Activated CD8-positive, alpha-beta memory T cell treated with anti-CD3 and anti-CD28 coated beads for 4 hours (primary cell): Measurements from ENCODE around the gene OLFML2A.
"Not testable (repeated sequence)": the region's sequence is repeated elsewhere in the genome, so short reads cannot be mapped to it uniquely, and the experiment has no call there.

Experiments used
- DNase-seq, 2 donors: peaks; one replicate each; pipeline ENCODE4 v3.0.0-alpha.2; 2020; ENCODE audit warnings: low read depth in 2 of 2

OLFML2A gene

DNA sequence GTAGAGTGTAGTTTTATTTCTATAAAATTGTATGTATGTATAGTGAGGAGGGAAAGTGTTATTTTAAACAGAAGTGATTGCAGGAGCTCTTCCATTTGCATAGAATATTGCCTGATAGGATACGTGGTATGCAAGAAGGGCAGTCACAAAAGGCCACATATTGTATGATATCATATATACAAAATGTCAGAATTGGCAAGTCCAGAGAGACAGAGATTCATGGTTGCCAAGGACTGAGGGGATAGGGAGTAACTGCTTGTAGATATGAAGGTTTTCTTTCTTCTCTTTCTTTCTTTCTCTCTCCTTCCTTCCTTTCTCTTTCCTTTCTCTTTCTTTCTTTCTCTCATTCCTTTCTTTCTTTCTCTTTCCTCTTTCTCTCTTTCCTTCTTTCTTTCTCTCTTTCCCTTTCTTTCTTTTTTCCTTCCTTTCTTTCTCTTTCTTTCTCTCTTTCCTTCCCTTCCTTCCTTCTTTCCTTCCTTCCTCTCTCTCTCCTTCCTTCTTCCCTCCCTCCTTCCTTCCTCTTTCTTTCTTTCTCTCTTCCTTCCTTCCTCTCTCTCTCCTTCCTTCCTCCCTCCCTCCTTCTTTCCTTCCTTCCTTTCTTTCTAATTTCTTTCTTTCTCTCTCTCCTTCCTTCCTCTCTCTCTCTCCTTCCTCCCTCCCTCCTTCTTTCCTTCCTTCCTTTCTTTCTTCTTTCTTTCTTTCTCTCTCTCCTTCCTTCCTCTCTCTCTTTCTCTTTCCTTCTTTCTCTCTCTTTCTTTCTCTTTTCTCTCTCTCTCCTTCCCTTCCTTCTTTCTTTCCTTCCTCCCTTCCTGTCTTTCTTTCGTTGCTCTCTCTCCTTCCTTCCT, 51.8 kb downstream of the OLFML2A start:
- no peak for DNase-seq

DNA sequence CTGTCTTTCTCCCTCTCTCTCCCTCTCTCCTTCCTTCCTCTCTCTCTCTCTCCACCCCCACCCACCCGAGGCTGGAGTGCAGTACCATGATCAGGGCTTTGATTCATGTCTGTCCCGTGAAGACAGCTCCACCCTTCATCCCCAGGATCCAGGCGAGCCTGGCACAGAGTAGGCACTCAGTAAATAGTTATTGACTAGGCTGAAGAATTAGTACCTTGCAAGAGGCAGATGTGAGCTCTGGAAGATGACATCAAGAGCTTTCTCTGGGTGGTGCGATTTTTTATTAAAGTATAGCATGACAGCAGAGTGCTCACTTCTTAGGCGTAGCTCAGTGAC, 52.4 kb downstream of the OLFML2A start:
- no peak for DNase-seq

DNA sequence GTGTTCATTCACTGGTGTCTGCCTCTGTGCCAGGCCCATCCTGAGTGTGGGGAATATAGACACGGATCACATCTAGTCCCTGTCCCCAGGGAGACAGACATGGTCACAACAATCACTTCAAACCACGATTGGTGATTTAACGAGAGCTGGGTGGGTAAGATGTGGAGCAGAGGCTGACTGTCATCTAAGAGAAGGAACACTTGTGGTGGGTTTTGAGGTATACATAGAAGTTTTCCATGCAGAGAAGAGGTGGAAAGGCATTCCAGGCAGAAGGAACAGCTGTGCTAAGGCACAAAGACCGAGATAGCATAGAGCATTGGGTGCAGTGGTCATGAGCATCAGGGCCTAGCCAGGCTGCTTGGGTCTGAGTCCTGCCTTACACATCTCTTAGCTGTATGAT, 53.7 kb downstream of the OLFML2A start:
- DNase-seq = no peak

DNA sequence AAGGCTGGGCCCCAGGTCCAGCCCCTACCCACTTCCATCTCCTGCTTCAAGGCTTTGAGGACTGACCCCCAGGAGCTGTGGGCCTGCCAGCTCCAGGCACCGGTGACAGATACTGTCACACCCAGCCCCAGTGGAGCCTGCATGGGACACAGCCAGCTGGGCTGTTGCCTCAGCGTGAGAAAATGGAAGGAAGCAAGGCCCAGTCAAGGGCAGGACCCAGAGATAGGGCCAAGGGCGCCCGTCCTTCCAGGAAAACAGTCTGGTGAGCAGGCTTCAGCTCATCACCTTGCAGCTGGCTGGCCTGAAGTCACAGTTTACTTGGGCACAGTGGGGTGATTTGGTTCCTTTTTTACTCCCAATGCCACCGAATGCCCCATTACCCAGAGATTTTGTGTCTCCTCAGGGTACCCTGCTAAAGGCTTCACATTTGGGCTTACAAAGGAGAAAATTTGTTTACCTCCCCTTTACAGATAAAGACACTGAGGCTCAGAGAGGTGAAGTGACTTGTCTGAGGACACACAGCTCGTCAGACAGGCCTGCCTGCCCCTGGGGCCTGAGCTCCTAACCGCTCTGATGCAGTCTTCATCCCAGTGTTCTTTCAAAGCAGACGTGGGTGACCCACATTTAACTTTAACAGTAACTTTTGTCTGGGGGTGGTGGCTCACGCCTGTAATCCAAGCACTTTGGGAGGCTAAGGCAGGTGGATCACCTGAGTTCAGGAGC, 54.9 kb downstream of the OLFML2A start:
- DNase-seq = no peak

DNA sequence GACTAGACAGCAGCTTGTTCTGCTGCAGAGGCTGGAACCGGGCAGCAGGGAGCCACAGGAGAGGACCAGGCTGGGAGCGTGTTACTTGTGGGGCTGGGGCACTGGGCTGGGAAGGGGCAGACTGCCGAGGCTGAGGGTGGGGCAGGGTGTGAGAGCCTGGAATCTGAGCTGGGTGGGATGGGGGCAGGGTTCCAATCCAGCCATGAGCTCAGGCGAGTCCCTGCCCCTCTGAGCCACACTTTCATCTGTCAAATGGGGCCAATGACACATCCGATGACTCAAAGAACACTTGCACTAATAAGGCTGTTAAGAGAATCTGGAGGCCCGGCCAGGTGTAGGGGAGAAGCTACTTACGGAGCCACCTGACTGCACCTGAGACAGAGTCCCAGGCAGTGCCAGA, 57.7 kb downstream of the OLFML2A start:
- no peak for DNase-seq

DNA sequence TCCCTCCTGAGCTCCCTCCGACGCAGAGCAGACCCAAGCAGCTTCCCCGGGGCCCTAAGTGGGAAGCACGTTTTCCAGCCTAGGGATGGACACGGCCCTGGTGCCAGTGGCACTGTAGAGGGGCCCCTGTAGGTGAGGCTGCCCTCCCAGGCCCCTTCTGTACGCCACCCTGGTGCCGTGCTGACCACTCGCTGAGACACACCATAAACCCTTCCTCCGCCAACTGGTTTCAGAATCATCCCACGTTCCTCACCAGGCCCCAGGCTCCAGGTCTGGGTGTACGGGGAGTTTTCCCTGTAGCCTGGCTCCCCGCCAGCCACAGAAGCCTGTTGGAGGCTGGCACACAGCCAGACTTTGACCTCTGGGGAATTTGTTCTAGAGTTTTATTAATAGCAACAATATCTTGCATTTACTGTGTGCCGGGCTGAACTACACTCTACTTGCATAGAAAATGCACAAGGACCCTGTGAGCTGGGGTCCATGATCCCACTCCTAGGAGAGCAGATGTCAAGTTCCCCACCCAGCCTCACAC, 58.2 kb downstream of the OLFML2A start:
- DNase-seq = no peak

DNA sequence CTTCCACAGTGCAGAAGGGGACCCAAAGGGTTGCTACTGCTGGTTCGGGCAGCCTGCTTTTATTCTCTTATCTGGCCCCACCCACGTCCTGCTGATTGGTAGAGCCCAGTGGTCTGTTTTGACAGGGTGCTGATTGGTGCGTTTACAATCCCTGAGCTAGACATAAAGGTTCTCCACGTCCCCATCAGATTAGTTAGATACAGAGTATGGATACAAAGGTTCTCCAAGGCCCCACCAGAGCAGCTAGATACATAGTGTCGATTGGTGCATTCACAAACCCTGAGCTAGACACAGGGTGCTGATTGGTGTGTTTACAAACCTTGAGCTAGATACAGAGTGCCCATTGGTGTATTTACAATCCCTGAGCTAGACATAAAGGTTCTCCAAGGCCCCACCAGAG, 61.2 kb downstream of the OLFML2A start:
- DNase-seq = not testable (repeated sequence)

DNA sequence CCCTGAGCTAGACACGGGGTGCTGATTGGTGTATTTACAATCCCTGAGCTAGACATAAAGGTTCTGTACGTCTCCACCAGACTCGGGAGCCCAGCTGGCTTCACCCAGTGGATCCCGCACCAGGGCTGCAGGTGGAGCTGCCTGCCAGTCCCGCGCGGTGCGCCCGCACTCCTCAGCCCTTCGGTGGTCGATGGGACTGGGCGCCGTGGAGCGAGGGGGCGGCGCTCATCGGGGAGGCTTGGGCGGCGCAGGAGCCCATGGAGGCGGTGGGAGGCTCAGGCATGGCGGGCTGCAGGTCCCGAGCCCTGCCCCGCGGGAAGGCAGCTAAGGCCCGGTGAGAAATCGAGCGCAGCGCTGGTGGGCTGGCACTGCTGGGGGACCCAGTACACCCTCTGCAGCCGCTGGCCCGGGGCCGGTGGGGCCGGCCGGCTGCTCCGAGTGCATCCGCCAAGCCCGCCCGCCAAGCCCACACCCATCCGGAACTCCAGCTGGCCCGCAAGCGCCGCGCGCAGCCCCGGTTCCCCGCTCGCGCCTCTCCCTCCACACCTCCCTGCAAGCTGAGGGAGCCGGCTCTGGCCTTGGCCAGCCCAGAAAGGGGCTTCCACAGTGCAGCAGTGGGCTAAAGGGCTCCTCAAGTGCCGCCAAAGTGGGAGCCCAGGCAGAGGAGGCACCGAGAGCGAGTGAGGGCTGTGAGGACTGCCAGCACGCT, 61.8 kb downstream of the OLFML2A start:
- not testable (repeated sequence) for DNase-seq

DNA sequence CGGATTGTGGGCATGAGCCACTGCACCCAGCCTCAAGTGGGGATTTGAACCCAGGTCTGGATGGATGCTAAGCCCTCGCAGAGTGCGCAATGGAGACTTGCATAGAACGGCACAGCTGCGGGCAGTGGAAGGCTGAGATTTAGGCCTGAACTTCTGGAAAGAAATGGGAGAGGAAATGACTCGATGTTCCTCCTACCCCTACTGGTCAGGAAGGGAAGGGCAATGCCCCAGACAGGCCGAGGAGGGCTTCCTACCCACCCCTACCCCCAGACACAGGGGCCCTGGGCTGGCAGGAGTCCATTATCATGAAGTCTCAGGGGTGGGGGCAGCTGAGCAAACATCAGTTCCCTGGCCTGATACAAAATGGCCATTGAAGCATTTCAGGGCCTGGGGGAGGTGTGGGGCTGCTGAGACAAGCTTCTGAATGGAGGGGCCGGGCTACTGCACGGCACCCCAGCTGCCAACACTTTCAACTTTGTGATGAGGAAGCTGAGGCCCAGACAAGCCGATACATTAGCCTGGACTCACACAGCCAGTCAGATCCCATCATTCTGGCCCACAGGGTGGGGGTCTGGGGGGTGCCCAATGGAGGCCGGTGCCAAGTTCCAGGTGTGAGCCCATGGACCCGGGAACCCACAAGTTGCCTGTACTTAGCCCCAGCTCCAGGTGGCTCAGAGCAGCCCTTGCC, 62.8 kb downstream of the OLFML2A start:
- DNase-seq = no peak

DNA sequence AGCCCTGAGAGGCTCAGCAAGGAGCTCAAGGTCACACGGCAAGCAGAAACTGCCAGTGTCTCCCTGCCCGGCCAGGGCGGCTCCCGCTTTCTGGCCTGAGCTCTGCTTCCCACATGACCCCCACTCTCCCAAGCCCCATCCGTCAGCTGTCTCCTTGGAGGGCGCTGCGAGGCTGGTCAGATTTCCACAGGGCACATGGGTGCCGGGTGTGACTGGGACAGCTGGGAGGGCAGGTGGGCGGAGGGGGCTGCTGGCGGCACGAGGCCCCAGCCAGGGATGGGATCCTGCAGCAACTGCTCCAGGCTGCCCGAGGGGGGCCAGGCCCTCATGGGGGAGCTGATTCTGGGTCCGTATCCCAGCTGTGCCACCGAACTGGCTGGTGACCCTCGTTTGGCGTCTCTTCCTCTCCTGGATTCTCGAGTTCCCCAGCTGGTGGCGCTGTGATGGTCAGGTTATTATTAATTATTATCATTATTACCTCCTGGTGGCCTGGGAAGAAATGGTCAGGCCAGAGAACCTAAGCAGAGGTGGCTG, 63.4 kb downstream of the OLFML2A start:
- no peak for DNase-seq

DNA sequence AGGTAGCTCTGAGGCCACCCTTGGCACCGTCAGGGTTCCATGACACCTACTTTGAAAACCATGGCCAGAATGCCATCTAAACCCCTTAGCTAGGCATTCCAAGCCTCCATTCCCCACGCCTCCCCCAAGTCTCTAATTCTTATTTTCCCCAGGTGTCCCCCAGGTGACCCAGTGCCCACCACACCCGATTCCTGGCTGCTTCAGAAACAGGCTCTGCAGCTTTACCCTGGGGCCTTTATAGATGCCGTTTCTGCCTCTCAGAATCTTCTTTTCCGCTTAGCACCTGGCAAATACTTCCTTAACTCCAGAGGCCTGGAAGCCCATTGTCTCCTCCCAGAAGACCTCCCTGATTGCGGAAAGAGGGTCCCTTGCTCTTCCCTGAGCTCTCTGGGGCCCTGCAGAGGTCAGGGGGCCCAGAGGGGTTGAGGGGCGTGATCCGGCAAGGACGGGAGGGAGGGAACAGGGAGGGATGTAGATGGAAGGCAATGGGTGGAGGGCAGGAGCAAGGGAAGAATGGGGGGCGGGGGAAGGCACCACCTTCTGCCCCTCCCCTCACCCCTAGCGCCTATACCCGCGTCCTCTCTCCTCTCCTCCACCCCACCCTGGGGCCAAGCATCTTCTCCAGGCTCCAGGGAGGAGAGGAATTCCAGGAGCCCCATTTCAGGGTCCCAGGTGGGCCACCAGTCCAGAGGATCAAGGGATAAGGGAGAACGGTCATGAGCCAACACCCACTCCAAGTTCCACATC, 64.3 kb downstream of the OLFML2A start:
- DNase-seq = no peak

DNA sequence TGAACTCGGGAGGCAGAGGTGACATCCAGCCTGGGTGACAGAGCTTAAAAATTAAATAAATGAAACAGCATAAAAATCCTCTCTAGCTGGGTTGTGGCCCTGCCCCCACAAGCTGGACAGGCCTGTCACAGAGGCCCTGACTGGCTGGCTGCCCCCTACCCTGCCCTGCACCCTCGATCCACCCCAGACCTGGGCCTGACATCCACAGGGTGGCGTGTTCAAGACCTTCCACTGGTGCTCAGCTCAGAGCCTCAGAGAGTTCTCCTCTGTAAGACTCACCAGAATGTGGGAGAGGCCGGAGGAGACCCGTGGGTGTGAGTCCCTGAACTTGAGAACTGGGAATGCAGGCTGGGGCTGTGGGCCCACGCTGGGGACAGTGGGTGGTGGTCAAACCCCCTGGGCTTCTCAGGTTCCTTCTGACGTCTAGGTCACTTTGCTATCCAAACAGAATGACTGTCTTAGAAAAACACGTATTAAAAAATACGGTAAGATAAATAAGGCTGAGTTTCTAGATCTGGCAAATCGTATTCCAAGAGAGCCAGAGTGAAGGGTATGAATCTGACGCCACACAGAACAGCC, 66.6 kb downstream of the OLFML2A start:
- DNase-seq = no peak

DNA sequence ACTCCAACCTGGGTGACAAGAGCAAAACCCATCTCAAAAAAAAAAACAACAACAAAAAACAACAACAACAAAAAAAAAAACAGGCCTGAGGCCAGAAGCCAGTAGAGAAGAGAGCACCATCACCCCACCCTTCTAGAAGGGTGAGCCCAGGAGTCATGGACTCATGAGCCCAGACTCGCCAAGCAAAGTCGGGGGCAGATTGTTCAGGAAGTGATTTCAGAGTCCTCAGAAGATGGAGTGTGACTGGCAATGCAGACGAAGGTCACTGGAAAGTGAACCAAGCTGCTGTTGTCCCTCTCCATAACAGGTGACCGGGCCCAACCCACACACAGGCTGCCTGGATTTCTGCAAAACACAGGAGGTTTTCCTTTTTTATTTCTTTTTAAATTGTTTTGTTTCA, 67.4 kb downstream of the OLFML2A start:
- no peak for DNase-seq

DNA sequence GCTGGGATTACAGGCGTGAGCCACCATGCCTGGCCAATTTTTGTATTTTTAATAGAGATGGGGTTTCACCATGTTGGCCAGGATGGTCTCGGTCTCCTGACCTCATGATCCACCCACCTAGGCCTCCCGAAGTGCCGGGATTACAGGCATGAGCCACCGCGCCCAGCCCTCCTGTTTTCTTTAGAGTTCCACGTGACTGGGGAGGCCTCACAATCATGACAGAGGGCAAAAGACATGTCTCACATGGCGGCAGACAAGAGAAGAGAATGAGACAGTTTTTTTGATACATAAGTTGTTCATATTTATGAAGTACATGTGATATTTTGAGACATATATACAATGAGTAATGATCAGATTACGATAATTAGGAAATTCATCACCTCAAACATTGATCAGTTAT, 69.5 kb downstream of the OLFML2A start:
- not testable (repeated sequence) for DNase-seq

DNA sequence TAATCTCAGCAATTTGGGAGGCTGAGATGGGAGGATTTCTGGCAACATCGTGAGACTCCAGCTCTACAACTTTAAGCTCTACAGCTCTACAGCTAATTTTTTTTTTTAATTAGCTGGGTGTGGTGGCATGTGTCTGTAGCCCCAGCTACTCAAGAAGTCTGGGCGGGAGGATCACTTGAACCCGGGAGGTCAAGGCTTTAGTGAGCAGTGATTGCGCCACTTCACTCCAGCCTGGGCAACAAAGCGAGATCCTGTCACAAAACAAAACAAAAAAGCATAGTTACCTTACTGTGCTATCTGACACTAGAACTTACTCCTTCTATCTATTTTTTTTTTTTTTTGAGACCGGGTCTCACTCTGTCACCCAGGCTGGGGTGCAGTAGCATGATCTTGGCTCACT, 70.0 kb downstream of the OLFML2A start:
- DNase-seq = no peak

DNA sequence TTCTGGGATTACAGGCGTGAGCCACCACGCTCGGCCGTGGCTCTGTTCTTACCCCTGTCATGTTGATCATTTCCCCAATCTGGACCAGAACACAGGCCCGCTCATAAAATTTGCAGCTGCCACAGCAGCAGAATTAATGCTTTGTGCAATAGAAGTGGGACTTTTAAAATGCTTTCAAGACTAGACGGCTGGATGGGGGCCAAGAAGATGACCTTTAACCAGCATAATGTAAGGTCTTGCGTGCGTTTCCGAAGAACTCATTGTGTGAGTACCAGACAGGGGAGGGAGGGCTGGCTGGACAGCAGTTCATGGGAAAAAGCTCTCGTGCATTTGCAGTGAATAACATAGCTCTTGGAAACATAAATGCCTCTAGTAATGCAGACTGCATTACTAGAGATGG, 72.9 kb downstream of the OLFML2A start:
- no peak for DNase-seq

DNA sequence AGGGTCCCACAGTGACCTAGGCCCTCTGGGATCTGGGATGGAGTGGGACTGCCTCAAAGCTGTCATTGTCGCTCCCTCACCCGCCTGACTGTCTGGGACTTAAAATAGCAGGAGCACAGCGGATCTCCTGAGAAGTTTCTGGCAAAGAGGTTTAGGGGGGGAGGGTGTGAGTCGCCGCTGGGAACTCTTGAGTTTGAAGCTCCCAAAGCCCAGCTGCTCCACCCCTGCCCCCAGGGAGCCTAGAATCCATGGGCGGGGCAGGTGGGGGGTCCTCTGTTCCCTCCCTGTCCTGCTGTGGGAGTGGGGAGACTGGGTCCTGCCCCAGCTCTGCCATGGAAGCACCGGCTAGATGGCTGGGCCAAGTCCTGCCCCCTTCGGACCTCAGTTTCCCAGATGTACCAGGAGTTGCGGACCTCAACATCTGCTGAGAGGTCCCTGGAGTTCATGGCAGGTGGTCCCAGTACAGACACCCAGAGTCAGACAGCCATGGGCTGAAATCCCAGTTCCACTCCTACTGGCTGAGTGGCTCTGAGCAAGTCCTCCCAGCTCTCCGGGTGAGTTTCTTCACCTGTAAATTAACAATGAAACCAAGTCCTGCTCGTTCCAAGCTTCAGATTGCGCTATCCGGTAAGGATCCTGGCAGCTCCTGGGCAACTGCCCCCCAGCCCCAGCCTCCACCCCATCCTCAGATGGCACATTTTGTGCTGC, 75.3 kb downstream of the OLFML2A start:
- DNase-seq = no peak

DNA sequence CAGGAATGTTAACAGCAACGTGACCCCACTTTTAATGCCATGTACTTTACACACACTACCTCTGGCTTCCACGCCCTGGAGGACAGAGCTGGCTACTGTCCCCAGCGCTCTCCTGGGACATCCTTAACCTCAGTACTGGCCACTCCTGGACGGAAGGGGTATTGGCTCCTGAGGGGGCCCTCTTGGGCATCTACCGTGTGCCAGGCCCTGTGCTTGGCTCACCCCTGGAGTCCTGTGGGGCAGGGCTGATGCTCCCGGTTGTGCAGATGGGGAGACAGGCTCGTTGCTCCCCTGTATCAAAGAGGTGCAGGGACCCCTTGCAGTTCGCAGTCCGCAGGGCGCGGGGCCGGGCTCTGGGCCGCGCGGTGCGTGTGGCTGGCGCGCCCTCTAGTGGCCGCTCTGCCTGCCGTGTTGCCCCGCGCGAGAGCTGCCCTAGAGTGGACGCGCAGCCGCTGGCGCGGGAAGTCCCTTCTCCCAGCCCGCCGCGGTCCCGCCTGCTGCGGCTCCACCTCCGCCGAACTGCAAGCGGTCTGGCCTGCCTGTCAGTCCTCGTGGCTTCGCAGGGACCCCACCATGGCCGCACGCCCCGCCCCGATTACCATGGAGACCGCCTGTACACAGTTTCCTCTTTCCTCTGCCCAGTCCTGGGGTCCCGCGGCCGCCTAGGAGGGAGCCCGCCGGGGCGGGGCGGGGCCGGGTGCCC, 76.0 kb downstream of the OLFML2A start, which contains the start of gene WDR38:
Gene WDR38 (plus strand): TSS at position 632 of the 703 bp plus-strand sequence. CDS start 72 bp downstream, outside the sequence.
- peak; percentile 54 to 66 for DNase-seq

DNA sequence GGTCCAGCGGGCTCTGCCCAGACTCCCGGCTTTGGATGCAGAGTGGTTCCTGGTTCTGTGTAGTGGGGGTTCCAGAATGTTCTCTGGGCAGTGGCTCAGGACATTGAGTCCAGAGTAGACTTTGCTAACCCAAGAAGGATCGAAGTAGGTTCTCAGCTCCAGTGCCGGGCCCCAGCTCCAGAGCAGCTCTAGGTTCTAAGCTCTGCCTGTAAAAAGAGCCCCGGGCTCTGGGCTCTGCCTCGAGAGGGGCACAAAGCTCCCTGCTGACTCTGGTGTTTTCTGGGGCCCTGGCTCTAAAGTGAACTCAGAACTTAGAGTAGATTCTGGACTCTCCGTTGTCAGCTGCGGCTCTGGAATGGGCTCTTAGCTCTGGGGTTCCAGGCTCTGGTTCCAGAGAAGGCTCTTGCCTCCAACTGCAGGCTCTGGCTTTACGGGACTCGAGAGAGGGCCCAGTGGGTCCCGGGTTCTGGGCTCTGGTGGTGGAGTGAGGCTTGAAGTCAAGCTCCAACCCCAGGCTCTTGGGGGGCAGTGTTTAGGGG, 76.7 kb downstream of the OLFML2A start:
- no peak for DNase-seq
